SU-DHL-6 (cell line): ENCODE results near the gene C10orf62.

Source experiments
- H2AFZ ChIP-seq: fragments of 200-600 bp; sonication (generic); 2 replicates; pipeline ENCODE4 v1.6.1; 2014; ENCODE audit warnings: low read depth, mild to moderate bottlenecking, moderate library complexity, mixed read lengths, antibody characterized with exemption, low read length; ENCODE audit not compliant: severe bottlenecking
- H3F3A ChIP-seq: fragments of 200-600 bp; shearing (Covaris generic); 2 replicates; pipeline ENCODE4 v1.6.0; 2016; ENCODE audit warnings: antibody characterized with exemption, mild to moderate bottlenecking; ENCODE audit not compliant: insufficient read depth
- H3K27ac ChIP-seq: fragments of 200-600 bp; sonication (generic); 2 replicates; pipeline ENCODE4 v1.5.1; 2016; ENCODE audit warnings: low read depth, mild to moderate bottlenecking, low read length, moderate library complexity, mixed read lengths
- H3K27me3 ChIP-seq: fragments of 200-600 bp; sonication (generic), shearing (Covaris generic); 2 replicates; pipeline ENCODE4 v1.6.0; 2014; ENCODE audit warnings: mild to moderate bottlenecking, low read length
- H3K36me3 ChIP-seq: fragments of 200-600 bp; sonication (generic); 2 replicates; pipeline ENCODE4 v1.6.1; 2014; ENCODE audit warnings: mild to moderate bottlenecking, low read length, mixed read lengths
- H3K4me2 ChIP-seq: fragments of 300-600, 200-600 bp; shearing (Covaris generic), sonication (generic); 2 replicates; pipeline ENCODE4 v1.6.0; 2014; ENCODE audit warnings: low read length, low read depth, mild to moderate bottlenecking; ENCODE audit not compliant: poor library complexity, severe bottlenecking
- H3K4me3 ChIP-seq: fragments of 200-600 bp; sonication (generic); 2 replicates; pipeline ENCODE4 v1.5.1; 2014; ENCODE audit warnings: antibody characterized with exemption, low read length, mild to moderate bottlenecking, mixed read lengths; ENCODE audit not compliant: insufficient read depth, poor library complexity, severe bottlenecking
- H3K79me2 ChIP-seq: fragments of 200-600 bp; sonication (generic); 2 replicates; pipeline ENCODE4 v1.6.1; 2014; ENCODE audit warnings: mild to moderate bottlenecking, low read length, moderate library complexity; ENCODE audit not compliant: insufficient read depth
- H3K9ac ChIP-seq: fragments of 200-600 bp; sonication (generic); 2 replicates; pipeline ENCODE4 v1.7.0; 2014; ENCODE audit warnings: mild to moderate bottlenecking, low read length
- H3K9me2 ChIP-seq: fragments of 200-600 bp; sonication (generic); replicated peaks from 2 replicates; pipeline ENCODE4 v1.6.1; 2014; ENCODE audit warnings: low read length; ENCODE audit not compliant: insufficient read depth
- H3K9me3 ChIP-seq: fragments of 200-600 bp; sonication (generic); 2 replicates; pipeline ENCODE4 v1.6.1; 2014; ENCODE audit warnings: low read length, mixed read lengths; ENCODE audit not compliant: insufficient read depth
- H4K20me1 ChIP-seq: fragments of 200-600 bp; sonication (generic); 2 replicates; pipeline ENCODE4 v1.6.1; 2014; ENCODE audit warnings: low read depth, mild to moderate bottlenecking, antibody characterized with exemption, low read length, moderate library complexity, mixed read lengths
- CTCF ChIP-seq: fragments of 200-600 bp; sonication (generic); IDR thresholded peaks from one replicate; pipeline ENCODE4 v1.5.1; 2017; ENCODE audit warnings: antibody characterized with exemption, mild to moderate bottlenecking, low read length, moderate library complexity; ENCODE audit not compliant: insufficient read depth, poor library complexity, severe bottlenecking
- EZH2phosphoT487 ChIP-seq: fragments of 200-600 bp; sonication (generic), shearing (Covaris generic); conservative IDR thresholded peaks from 2 replicates; pipeline ENCODE4 v1.6.1; 2018; ENCODE audit warnings: mild to moderate bottlenecking, antibody characterized with exemption, low read length, moderate library complexity, mixed read lengths

C10orf62 gene, protein sequence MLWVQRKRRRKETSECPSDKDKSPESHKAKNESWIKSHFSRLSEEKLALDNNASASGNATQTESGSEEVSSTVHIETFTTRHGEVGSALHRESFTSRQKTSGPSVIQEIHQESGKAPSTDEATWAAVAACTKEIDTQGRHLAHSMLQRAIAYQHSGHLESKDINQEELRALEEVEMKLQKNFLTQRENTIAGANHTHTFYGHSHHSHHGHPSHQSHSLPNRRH

GRCh38 chr10:97589479-97589878 lies at the start of gene C10orf62:
TSS of gene C10orf62 (plus strand) at chr10:97589721. CDS start at chr10:97589898, 177 bp downstream.
- Histone ChIP-seq H3K4me2 (no peak within 1 kb of the TSS), H3F3A (no peaks in the 10 kb centered on the region), H3K36me3 (no peaks in the 10 kb centered on the region), H3K27ac (no peak within 1 kb of the TSS), H3K9me3 (no peaks in the 10 kb centered on the region), H3K9ac (no peak within 1 kb of the TSS), H3K79me2 (no peaks in the 10 kb centered on the region), H3K27me3 (no peaks in the 10 kb centered on the region), H4K20me1 (no peaks in the 10 kb centered on the region), H3K4me3 (no peak within 1 kb of the TSS), H2AFZ (no peak within 1 kb of the TSS), H3K9me2 (no peaks in the 10 kb centered on the region)
- TF ChIP-seq CTCF (no peak), EZH2phosphoT487 (no peak)

- Histone ChIP-seq H3K27ac (no peak overlapping the region), H3K9ac (no peak overlapping the region), H3K27me3 (no peaks in the 10 kb centered on the region), H3F3A (no peaks in the 10 kb centered on the region), H3K79me2 (no peaks in the 10 kb centered on the region), H3K4me3 (no peak overlapping the region), H4K20me1 (no peaks in the 10 kb centered on the region), H2AFZ (no peak overlapping the region), H3K9me3 (no peaks in the 10 kb centered on the region), H3K36me3 (no peaks in the 10 kb centered on the region), H3K4me2 (no peak overlapping the region), H3K9me2 (no peaks in the 10 kb centered on the region)
- TF ChIP-seq CTCF, result no peak
- TF ChIP-seq EZH2phosphoT487, result no peak
These were observed 48.6 kb upstream of the C10orf62 start for GRCh38 chr10:97540669-97541500.

GRCh38 chr10:97542169-97543024 lies 47.1 kb upstream of the C10orf62 start:
- H3K36me3 ChIP-seq, result no peaks in the 10 kb centered on the region
- H3K9me3 ChIP-seq, result no peaks in the 10 kb centered on the region
- H3K4me3 ChIP-seq, result no peak overlapping the region
- no peaks in the 10 kb centered on the region for H3F3A ChIP-seq
- no peak overlapping the region for H2AFZ ChIP-seq
- no peaks in the 10 kb centered on the region for H3K27me3 ChIP-seq
- no peaks in the 10 kb centered on the region for H3K79me2 ChIP-seq
- no peak overlapping the region for H3K4me2 ChIP-seq
- no peak overlapping the region for H3K9ac ChIP-seq
- TF ChIP-seq EZH2phosphoT487 (no peak), CTCF (no peak)
- no peak overlapping the region for H3K27ac ChIP-seq
- H3K9me2 ChIP-seq, result no peaks in the 10 kb centered on the region
- no peaks in the 10 kb centered on the region for H4K20me1 ChIP-seq
